Lower lobe of right lung (tissue), 2 donors: ENCODE results near the gene MMUT. TPM values are rescaled to one million over a fixed set of nuclear protein-coding genes. Genes with fewer than 3 reads are reported as not detected.
"Not testable (repeated sequence)": the region's sequence is repeated elsewhere in the genome, so short reads cannot be mapped to it uniquely, and the experiment has no call there.

Source experiments
- ATAC-seq, 2 donors: fragments of 200-7000 bp; cut with Tn5 transposase; one replicate each; pipeline ENCODE4 v1.9.1; 2020 to 2022; ENCODE audit warnings: mild to moderate bottlenecking in 2 of 2, moderate library complexity in 2 of 2
- DNase-seq: peaks from one replicate; pipeline ENCODE4 v3.0.0-alpha.2; 2020
- H3K27ac ChIP-seq: fragments of 200-600 bp; one replicate; pipeline ENCODE4 v1.8.0; 2022
- H3K27me3 ChIP-seq: fragments of 200-600 bp; one replicate; pipeline ENCODE4 v1.8.0; 2022; ENCODE audit warnings: low read depth
- H3K36me3 ChIP-seq: fragments of 200-600 bp; one replicate; pipeline ENCODE4 v1.8.0; 2022; ENCODE audit warnings: mild to moderate bottlenecking
- H3K4me1 ChIP-seq: fragments of 200-600 bp; one replicate; pipeline ENCODE4 v1.8.0; 2022
- H3K4me3 ChIP-seq: fragments of 200-600 bp; one replicate; pipeline ENCODE4 v1.8.0; 2022; ENCODE audit warnings: mild to moderate bottlenecking
- H3K9me3 ChIP-seq: fragments of 200-600 bp; one replicate; pipeline ENCODE4 v1.8.0; 2022
- CTCF ChIP-seq: fragments of 200-600 bp; IDR thresholded peaks from one replicate; pipeline ENCODE4 v1.8.0; 2022; ENCODE audit warnings: antibody characterized with exemption, mild to moderate bottlenecking
- intact Hi-C: fragments of 100-400 bp; cut with DNase I; formaldehyde crosslinking; loops from one replicate; pipeline ENCODE4 v1.11.0; 2022
- total RNA-seq: library from RNA; stranded (reverse); fragmentation: NEBNext Ultra II Directional; extraction: Animal tissue kit (Norgen Biotek cat#: 25700); gene quantifications from one replicate; pipeline ENCODE4 v1.2.1, GENCODE V29; 2021
- donor health status: DM: no; HTN: yes; CAD: no; lungs with severe emphysema.

Gene MMUT
- total RNA-seq, 1 donor from 2014 or later, result 21.9 TPM

DNA sequence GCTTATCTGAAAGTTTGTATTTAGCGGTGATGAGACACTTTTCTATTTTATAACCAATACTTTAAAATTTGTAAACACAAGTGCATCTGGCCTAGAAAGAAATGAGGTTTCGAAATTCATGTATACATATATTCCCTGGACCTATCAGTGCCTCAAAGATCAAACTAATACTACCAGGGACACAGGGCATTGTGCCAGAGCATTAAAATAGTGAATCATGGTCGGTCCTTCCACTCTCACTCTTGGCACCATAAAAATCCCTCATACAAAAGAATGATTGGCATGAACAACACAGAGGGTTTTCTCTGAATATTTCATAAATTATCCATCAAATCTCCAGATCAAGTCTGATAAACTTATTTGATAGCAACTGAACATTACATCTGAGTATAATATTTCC is 62.0 kb downstream of the MMUT start:
- DNase-seq, result no peak
- Histone ChIP-seq H3K4me3 (no peak overlapping the region), H3K4me1 (no peaks in the 10 kb centered on the region), H3K9me3 (no peaks in the 10 kb centered on the region), H3K27me3 (no peaks in the 10 kb centered on the region), H3K36me3 (no peaks in the 10 kb centered on the region), H3K27ac (no peak overlapping the region)
- intact Hi-C loops, result no loop called here
- no peak for ATAC-seq
- no peak for TF ChIP-seq CTCF

DNA sequence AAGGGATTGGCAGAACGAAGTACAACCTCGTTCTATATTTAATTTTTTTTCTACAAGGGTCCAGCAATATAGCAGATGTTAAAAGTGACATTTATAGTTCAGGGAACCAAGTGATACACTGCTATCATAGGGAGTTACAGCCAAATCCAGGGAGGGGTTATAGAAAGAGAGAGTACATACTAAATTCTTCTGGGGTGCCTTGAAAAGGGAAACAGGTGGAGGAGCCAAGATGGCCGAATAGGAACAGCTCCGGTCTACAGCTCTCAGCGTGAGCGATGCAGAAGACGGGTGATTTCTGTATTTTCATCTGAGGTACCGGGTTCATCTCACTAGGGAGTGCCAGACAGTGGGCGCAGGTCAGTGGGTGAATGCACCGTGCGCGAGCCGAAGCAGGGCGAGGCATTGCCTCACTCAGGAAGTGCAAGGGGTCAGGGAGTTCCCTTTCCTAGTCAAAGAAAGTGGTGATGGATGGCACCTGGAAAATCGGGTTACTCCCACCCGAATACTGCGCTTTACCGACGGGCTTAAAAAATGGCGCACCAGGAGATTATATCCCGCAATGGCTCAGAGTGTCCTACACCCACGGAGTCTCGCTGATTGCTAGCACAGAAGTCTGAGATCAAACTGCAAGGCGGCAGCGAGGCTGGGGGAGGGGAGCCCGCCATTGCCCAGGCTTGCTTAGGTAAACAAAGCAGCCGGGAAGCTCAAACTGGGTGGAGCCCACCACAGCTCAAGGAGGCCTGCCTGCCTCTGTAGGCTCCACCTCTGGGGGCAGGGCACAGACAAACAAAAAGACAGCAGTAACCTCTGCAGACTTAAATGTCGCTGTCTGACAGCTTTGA is 76.2 kb downstream of the MMUT start:
- H3K4me1 ChIP-seq, intact Hi-C loops, ATAC-seq, H3K4me3 ChIP-seq, H3K36me3 ChIP-seq, H3K27me3 ChIP-seq, H3K27ac ChIP-seq, DNase-seq, H3K9me3 ChIP-seq: not testable (repeated sequence)

DNA sequence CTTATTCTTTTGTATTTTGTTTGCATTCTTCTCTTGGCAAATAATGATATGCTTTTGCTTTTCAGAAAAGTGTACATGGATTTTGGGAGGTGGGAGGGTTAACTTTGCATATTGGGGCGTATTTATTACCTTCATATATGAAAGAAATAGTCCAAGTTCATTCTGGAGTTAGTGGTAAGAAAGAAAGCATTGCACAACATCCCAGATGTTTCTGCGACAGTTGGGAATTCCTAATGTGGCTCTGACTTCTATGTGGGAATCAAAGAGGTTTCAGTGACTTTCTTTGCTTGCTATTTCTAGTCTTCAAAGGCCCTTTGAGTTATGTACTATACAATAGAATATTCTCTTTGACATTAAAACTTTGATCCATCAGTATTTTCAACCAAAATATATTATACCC is 78.1 kb downstream of the MMUT start:
- H3K9me3 ChIP-seq, result no peaks in the 10 kb centered on the region
- ATAC-seq, result no peak
- intact Hi-C loops, result no loop called here
- DNase-seq, result no peak
- TF ChIP-seq CTCF, result no peak
- H3K27me3 ChIP-seq, result no peaks in the 10 kb centered on the region
- no peaks in the 10 kb centered on the region for H3K36me3 ChIP-seq
- H3K27ac ChIP-seq, result no peak overlapping the region
- H3K4me3 ChIP-seq, result no peak overlapping the region
- no peaks in the 10 kb centered on the region for H3K4me1 ChIP-seq

Other genes with a start within 250 kb of the MMUT start
- 4.3 TPM for gene CENPQ, start 117 bp upstream of the MMUT start, total RNA-seq
- gene GLYATL3, start 36.7 kb upstream of the MMUT start, total RNA-seq, result not detected
- gene C6orf141, start 87.4 kb upstream of the MMUT start, total RNA-seq, result 4.1 TPM
- not detected for gene RHAG, start 173.6 kb upstream of the MMUT start, total RNA-seq